ENCODE results near the gene REEP3.

GRCh38 chr10:63629363-63630084, 108.3 kb downstream of the REEP3 start:
- peak; percentile 94 for TF ChIP-seq CTCF (IDR thresholded peaks at IDR 0.05; ENCODE audit: borderline replicate concordance, extremely low read depth, low read length, poor library complexity, severe bottlenecking)
- no peak for TF ChIP-seq EZH2 (IDR thresholded peaks at IDR 0.05; ENCODE audit: borderline replicate concordance, low read depth, low read length, severe bottlenecking)

Measured in DND-41 (cell line).